Left ventricle myocardium inferior (tissue), 1 donor: ENCODE data around the gene C1orf198. TPM values are rescaled to one million over a fixed set of nuclear protein-coding genes. Genes with fewer than 3 reads are reported as not detected.

Experiments
- DNase-seq: peaks from one replicate; pipeline ENCODE4 v3.0.0-alpha.2; 2020
- H3K27ac ChIP-seq: fragments of 200-600 bp; replicated peaks from 2 replicates; pipeline ENCODE4 v1.8.0; 2021
- H3K27me3 ChIP-seq: fragments of 200-600 bp; 2 replicates; pipeline ENCODE4 v1.8.0; 2021; ENCODE audit warnings: low read depth
- H3K36me3 ChIP-seq: fragments of 200-600 bp; 2 replicates; pipeline ENCODE4 v1.8.0; 2021
- H3K4me1 ChIP-seq: fragments of 200-600 bp; 2 replicates; pipeline ENCODE4 v1.8.0; 2021
- H3K4me3 ChIP-seq: fragments of 200-600 bp; 2 replicates; pipeline ENCODE4 v1.8.0; 2021; ENCODE audit warnings: mild to moderate bottlenecking, moderate library complexity
- H3K9me3 ChIP-seq: fragments of 200-600 bp; replicated peaks from 2 replicates; pipeline ENCODE4 v1.8.0; 2021
- CTCF ChIP-seq: fragments of 200-600 bp; IDR thresholded peaks from 2 replicates; pipeline ENCODE4 v1.8.0; 2021; ENCODE audit warnings: antibody characterized with exemption, mild to moderate bottlenecking, borderline replicate concordance
- intact Hi-C: fragments of 100-400 bp; cut with micrococcal nuclease; formaldehyde crosslinking; loops from one replicate; pipeline ENCODE4 v1.11.0; 2022
- total RNA-seq: library from RNA; stranded (reverse); fragmentation: NEBNext Ultra II Directional; extraction: Animal tissue kit (Norgen Biotek cat#: 25700); gene quantifications from one replicate; pipeline ENCODE4 v1.2.1, GENCODE V29; 2021
- donor health status: DM: no; HTN: yes; CAD: no; lungs with severe emphysema.

Gene C1orf198
- total RNA-seq, 1 donor from 2014 or later: 32.7 TPM

- intact Hi-C loops: no loop called here
These were observed 44.9 kb downstream of the C1orf198 start for GRCh38 chr1:230823426-230823825.

GRCh38 chr1:230822092-230822581 is 46.2 kb downstream of the C1orf198 start:
- DNase-seq: peak; percentile 40
- Histone ChIP-seq H3K36me3 (no peaks in the 10 kb centered on the region), H3K27ac (peak overlapping the region; percentile 91), H3K4me1 (peaks cover 74% of the 10 kb centered on the region), H3K9me3 (no peaks in the 10 kb centered on the region), H3K4me3 (no peak overlapping the region), H3K27me3 (no peaks in the 10 kb centered on the region)
- no peak for TF ChIP-seq CTCF
- intact Hi-C loops: no loop called here

More at GRCh38 chr1:230823426-230823825, 44.9 kb downstream of the C1orf198 start:
- H3K4me1 ChIP-seq: peaks cover 87% of the 10 kb centered on the region
- peak overlapping the region; percentile 91 for H3K27ac ChIP-seq
- TF ChIP-seq CTCF: no peak
- H3K9me3 ChIP-seq: no peaks in the 10 kb centered on the region
- no peaks in the 10 kb centered on the region for H3K27me3 ChIP-seq
- H3K36me3 ChIP-seq: no peaks in the 10 kb centered on the region
- DNase-seq: peak; percentile 54
- no peak overlapping the region for H3K4me3 ChIP-seq

- H3K4me1 ChIP-seq: peaks cover 66% of the 10 kb centered on the region
- H3K36me3 ChIP-seq: no peaks in the 10 kb centered on the region
- H3K27me3 ChIP-seq: no peaks in the 10 kb centered on the region
- no peaks in the 10 kb centered on the region for H3K9me3 ChIP-seq
- intact Hi-C loops: no loop called here
- TF ChIP-seq CTCF: no peak
- no peak overlapping the region for H3K4me3 ChIP-seq
- peak overlapping the region; percentile 91 for H3K27ac ChIP-seq
- no peak for DNase-seq
These were observed 47.0 kb downstream of the C1orf198 start for GRCh38 chr1:230821346-230821745.

GRCh38 chr1:230820568-230820967 is 47.8 kb downstream of the C1orf198 start:
- TF ChIP-seq CTCF: no peak
- no peaks in the 10 kb centered on the region for H3K9me3 ChIP-seq
- H3K36me3 ChIP-seq: no peaks in the 10 kb centered on the region
- no peaks in the 10 kb centered on the region for H3K27me3 ChIP-seq
- peaks cover 65% of the 10 kb centered on the region for H3K4me1 ChIP-seq
- no peak for DNase-seq
- peak overlapping the region; percentile 91 for H3K27ac ChIP-seq
- H3K4me3 ChIP-seq: no peak overlapping the region
- intact Hi-C loops: no loop called here

GRCh38 chr1:230819976-230820375 is 48.3 kb downstream of the C1orf198 start:
- intact Hi-C loops: loop anchor here (10.0 kb wide), 1 partner anchor 45 kb away; the partner anchor contains the start of gene C1orf198
- Histone ChIP-seq H3K27ac (no peak overlapping the region), H3K27me3 (no peaks in the 10 kb centered on the region), H3K36me3 (no peaks in the 10 kb centered on the region), H3K9me3 (no peaks in the 10 kb centered on the region), H3K4me1 (peaks cover 65% of the 10 kb centered on the region), H3K4me3 (no peak overlapping the region)
- no peak for TF ChIP-seq CTCF
- no peak for DNase-seq

- Histone ChIP-seq H3K4me3 (no peak overlapping the region), H3K4me1 (peaks cover 60% of the 10 kb centered on the region), H3K36me3 (no peaks in the 10 kb centered on the region), H3K9me3 (no peaks in the 10 kb centered on the region), H3K27me3 (no peaks in the 10 kb centered on the region), H3K27ac (no peak overlapping the region)
- no peak for TF ChIP-seq CTCF
- intact Hi-C loops: loop anchor here (10.0 kb wide), 1 partner anchor 46 kb away; the partner anchor contains the start of gene C1orf198
- DNase-seq: no peak
These were observed 49.4 kb downstream of the C1orf198 start for GRCh38 chr1:230818901-230819300.
